MM.1S (cell line): ENCODE data around the gene KRTAP10-3.

Experiments used
- DNase-seq: peaks from one replicate; pipeline ENCODE4 v3.0.0-alpha.2; 2015
- H2AFZ ChIP-seq: fragments of 300-600 bp; sonication (generic); 2 replicates; pipeline ENCODE4 v1.6.0; 2016; ENCODE audit warnings: antibody characterized with exemption, low read length
- H3F3A ChIP-seq: fragments of 300-600 bp; sonication (generic); 2 replicates; pipeline ENCODE4 v1.6.1; 2016; ENCODE audit warnings: mild to moderate bottlenecking, antibody characterized with exemption, low read length, moderate library complexity, mixed read lengths; ENCODE audit not compliant: insufficient read depth
- H3K27ac ChIP-seq: fragments of 300-600 bp; sonication (generic); 2 replicates; pipeline ENCODE4 v1.5.1; 2016; ENCODE audit warnings: mild to moderate bottlenecking, low read length
- H3K27me3 ChIP-seq: fragments of 300-600 bp; sonication (generic); replicated peaks from 2 replicates; pipeline ENCODE4 v1.6.0; 2016; ENCODE audit warnings: low read length; ENCODE audit not compliant: insufficient read depth
- H3K36me3 ChIP-seq: fragments of 300-600 bp; sonication (generic); replicated peaks from 2 replicates; pipeline ENCODE4 v1.6.1; 2016; ENCODE audit warnings: mild to moderate bottlenecking, low read length, mixed read lengths; ENCODE audit not compliant: insufficient read depth
- H3K4me1 ChIP-seq: fragments of 300-600 bp; sonication (generic); 2 replicates; pipeline ENCODE4 v1.6.1; 2016; ENCODE audit warnings: low read length, mixed read lengths
- H3K4me2 ChIP-seq: fragments of 300-600 bp; sonication (generic); 2 replicates; pipeline ENCODE4 v1.6.0; 2016; ENCODE audit warnings: low read depth, low read length
- H3K4me3 ChIP-seq: fragments of 300-600 bp; sonication (generic); 2 replicates; pipeline ENCODE4 v1.5.1; 2016; ENCODE audit warnings: low read length, mixed read lengths
- H3K79me2 ChIP-seq: fragments of 300-600 bp; sonication (generic); 2 replicates; pipeline ENCODE4 v1.6.1; 2016; ENCODE audit warnings: mixed run types, low read length, mixed read lengths
- H3K9ac ChIP-seq: fragments of 300-600 bp; sonication (generic); 2 replicates; pipeline ENCODE4 v1.6.1; 2016; ENCODE audit warnings: low read length, mixed read lengths
- H3K9me2 ChIP-seq: fragments of 300-600 bp; sonication (generic); replicated peaks from 2 replicates; pipeline ENCODE4 v1.6.1; 2016; ENCODE audit warnings: mild to moderate bottlenecking, low read length, mixed read lengths; ENCODE audit not compliant: insufficient read depth
- H3K9me3 ChIP-seq: fragments of 300-600 bp; sonication (generic); replicated peaks from 2 replicates; pipeline ENCODE4 v1.6.1; 2016; ENCODE audit warnings: mild to moderate bottlenecking, low read length, mixed read lengths; ENCODE audit not compliant: insufficient read depth
- H4K20me1 ChIP-seq: fragments of 300-600 bp; sonication (generic); 2 replicates; pipeline ENCODE4 v1.6.1; 2016; ENCODE audit warnings: mild to moderate bottlenecking, low read length, moderate library complexity, mixed read lengths; ENCODE audit not compliant: insufficient read depth
- EZH2 ChIP-seq: fragments of 300-600 bp; sonication (generic); optimal IDR thresholded peaks from 2 replicates; pipeline ENCODE3; 2017; ENCODE audit warnings: low read depth, mild to moderate bottlenecking, antibody characterized with exemption, low read length, mixed read lengths
- EZH2phosphoT487 ChIP-seq: fragments of 300-600 bp; sonication (generic); IDR thresholded peaks from 2 replicates; pipeline ENCODE4 v1.6.1; 2018; ENCODE audit warnings: antibody characterized with exemption, low read length
- TF ChIP-seq, protein P1 (sequence below): fragments of 300-600 bp; sonication (generic); IDR thresholded peaks from 2 replicates; pipeline ENCODE4 v1.5.1; 2016; ENCODE audit warnings: antibody characterized with exemption, low read length, mixed read lengths

KRTAP10-3 gene

DNA sequence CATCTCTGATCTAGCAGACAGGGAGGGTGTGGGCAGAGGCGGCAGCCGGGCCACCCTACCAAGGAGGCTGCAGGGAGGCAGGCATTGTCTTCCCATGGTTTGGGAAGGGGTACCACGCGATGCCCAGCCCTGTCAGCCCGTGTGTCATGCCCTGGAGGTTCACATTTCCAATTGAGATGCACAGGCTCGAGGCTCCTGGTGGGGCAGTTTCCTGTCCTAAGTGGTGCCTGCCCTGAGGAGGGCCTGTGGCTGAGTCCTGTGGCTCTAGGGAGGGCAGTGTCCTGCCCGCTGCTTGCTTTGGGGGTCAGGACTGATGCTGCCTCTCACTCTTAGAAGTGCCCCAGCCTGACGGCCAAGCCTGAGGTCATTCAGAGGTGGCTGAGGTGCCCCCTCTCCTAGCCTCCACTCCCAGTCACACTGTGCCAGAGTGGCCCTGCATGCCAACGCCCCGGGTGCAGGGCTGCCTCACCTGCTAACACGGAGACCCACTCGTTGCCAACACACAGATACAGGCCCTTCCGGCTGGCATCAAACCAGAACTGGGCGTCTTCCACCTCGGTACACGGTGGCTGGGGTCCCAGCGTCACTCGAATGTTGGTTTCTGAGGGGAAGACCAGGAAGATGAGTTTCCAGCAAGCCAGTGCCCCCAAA, 30.5 kb downstream of the KRTAP10-3 start:
- TF ChIP-seq EZH2phosphoT487 (no peak), EZH2 (no peak)
- TF ChIP-seq, protein P1, sequence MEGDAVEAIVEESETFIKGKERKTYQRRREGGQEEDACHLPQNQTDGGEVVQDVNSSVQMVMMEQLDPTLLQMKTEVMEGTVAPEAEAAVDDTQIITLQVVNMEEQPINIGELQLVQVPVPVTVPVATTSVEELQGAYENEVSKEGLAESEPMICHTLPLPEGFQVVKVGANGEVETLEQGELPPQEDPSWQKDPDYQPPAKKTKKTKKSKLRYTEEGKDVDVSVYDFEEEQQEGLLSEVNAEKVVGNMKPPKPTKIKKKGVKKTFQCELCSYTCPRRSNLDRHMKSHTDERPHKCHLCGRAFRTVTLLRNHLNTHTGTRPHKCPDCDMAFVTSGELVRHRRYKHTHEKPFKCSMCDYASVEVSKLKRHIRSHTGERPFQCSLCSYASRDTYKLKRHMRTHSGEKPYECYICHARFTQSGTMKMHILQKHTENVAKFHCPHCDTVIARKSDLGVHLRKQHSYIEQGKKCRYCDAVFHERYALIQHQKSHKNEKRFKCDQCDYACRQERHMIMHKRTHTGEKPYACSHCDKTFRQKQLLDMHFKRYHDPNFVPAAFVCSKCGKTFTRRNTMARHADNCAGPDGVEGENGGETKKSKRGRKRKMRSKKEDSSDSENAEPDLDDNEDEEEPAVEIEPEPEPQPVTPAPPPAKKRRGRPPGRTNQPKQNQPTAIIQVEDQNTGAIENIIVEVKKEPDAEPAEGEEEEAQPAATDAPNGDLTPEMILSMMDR: no peak
- no peak overlapping the region for H3K4me2 ChIP-seq
- H3K4me3 ChIP-seq: no peak overlapping the region
- H3K9me2 ChIP-seq: no peaks in the 10 kb centered on the region
- no peaks in the 10 kb centered on the region for H3F3A ChIP-seq
- no peaks in the 10 kb centered on the region for H3K4me1 ChIP-seq
- no peak for DNase-seq
- H3K9ac ChIP-seq: no peak overlapping the region
- H3K9me3 ChIP-seq: no peaks in the 10 kb centered on the region
- H3K27ac ChIP-seq: no peak overlapping the region
- H3K36me3 ChIP-seq: no peaks in the 10 kb centered on the region
- no peak overlapping the region for H2AFZ ChIP-seq
- peaks cover 100% of the 10 kb centered on the region for H3K27me3 ChIP-seq
- no peaks in the 10 kb centered on the region for H4K20me1 ChIP-seq
- H3K79me2 ChIP-seq: no peaks in the 10 kb centered on the region

DNA sequence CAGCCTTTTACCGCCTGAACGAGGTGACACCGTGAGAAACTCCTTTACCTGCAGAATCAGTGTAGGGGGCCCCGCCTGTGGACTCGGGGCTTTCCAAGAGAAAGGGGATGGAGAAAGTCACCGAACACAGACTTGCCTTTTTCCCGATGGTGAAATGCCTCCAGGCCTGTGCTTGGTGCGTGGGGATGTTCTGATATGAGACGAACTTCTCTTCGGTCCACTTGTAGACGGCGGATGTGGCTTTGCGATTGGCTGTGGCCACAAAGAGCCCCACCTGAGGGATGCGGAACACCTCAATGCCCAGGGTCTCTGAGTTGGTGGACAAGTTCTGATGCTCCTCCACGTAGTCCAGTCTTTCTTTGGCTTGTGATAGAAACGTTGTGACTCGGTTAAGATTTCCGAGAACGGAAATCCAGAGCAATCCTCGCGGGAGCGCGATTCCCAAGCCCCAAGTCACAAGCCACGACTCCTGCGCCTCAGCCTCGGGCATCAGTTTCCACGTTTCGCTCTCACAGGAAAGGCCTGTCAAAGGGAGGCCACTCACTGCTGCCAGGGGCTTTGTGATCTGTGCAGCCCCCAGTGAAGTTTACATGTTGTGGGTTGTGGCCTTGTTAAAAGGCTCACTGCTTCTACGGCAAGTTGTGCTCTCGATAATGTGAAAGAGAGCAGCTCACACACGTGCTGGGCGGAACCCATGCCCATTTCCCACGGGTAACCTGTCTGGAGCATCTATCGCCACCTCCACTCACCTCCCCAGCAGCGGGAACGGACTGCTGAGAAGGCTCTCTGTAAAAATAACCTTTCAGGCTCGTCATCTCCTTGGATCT, 31.2 kb downstream of the KRTAP10-3 start:
- Histone ChIP-seq H3K9ac (no peak overlapping the region), H3K4me1 (no peaks in the 10 kb centered on the region), H4K20me1 (no peaks in the 10 kb centered on the region), H3F3A (no peaks in the 10 kb centered on the region), H3K79me2 (no peaks in the 10 kb centered on the region), H3K9me3 (no peaks in the 10 kb centered on the region), H3K9me2 (no peaks in the 10 kb centered on the region), H3K27me3 (peaks cover 100% of the 10 kb centered on the region), H3K36me3 (no peaks in the 10 kb centered on the region), H2AFZ (no peak overlapping the region), H3K4me2 (no peak overlapping the region), H3K27ac (no peak overlapping the region), H3K4me3 (no peak overlapping the region)
- DNase-seq: no peak
- TF ChIP-seq, protein P1: no peak
- TF ChIP-seq EZH2 (no peak), EZH2phosphoT487 (no peak)

DNA sequence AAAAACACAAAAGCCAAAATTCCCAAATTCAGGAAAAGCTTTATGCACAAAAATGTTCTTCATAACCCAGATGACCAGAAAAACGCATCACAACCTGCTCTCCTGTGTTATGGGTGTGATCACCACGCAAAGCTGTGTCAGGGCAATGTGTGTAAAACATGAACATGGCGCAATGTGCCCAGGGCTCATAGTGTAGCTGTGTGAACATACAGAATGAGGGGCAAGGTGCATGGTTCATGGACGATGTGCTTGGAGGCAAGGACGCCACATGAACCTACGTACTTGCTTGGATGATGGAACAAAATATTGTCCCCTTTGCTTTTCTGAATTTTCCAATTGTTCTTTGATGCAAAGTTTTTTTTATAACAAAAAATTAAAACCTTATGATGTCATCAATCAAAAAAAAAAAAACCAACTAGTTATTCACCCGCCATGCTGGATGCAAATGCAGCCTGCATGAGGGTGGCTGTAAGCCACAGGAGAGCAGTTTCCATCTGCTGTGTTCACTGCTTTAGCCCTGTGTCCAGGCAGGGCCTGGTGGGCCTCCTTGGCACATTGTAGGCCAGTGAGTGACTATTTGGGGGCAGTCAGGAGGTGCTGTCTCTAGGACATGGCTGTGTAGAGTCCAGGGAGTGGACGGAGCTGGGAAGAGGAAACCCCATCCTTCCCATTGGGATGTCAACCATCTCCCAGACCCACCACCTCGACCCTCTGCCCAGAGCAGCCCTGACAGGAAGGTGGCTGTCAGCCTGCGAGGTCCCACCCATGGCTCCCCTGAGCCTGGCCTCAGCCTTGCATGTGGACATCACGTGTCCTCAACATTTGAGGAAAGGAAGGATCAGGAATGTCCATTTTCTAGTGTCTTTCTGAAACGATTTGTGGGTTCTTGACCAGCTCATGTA, 32.2 kb downstream of the KRTAP10-3 start:
- Histone ChIP-seq H3K79me2 (no peaks in the 10 kb centered on the region), H3K36me3 (no peaks in the 10 kb centered on the region), H2AFZ (no peak overlapping the region), H3K27ac (no peak overlapping the region), H3K27me3 (peaks cover 100% of the 10 kb centered on the region), H3K9me2 (no peaks in the 10 kb centered on the region), H3K4me1 (no peaks in the 10 kb centered on the region), H3K9me3 (no peaks in the 10 kb centered on the region), H4K20me1 (no peaks in the 10 kb centered on the region), H3F3A (no peaks in the 10 kb centered on the region), H3K4me2 (no peak overlapping the region), H3K4me3 (no peak overlapping the region), H3K9ac (no peak overlapping the region)
- TF ChIP-seq EZH2 (peak; percentile 6), EZH2phosphoT487 (no peak)
- TF ChIP-seq, protein P1: no peak
- DNase-seq: no peak
